ENCODE data around the gene FMN2. TPM values are rescaled to one million over a fixed set of nuclear protein-coding genes. Genes with fewer than 3 reads are reported as not detected.

FMN2 gene
- total RNA-seq, 1 donor from 2014 or later, result 1.7 TPM

GRCh38 chr1:240126821-240127220 is 35.1 kb downstream of the FMN2 start:
- H3K27me3 Mint-ChIP-seq (ENCODE audit: insufficient read depth, low read depth), result no peaks in the 10 kb centered on the region
- Histone ChIP-seq H3K9me3 (ENCODE audit: low read depth) (no peaks in the 10 kb centered on the region), H3K4me2 (no peak overlapping the region), H3K27me3 (no peaks in the 10 kb centered on the region), H3K27ac (no peak overlapping the region), H3K79me2 (ENCODE audit: low read depth) (no peaks in the 10 kb centered on the region), H2AFZ (replicated peaks) (no peak overlapping the region), H3K36me3 (no peaks in the 10 kb centered on the region), H3F3A (ENCODE audit: low read depth) (no peaks in the 10 kb centered on the region), H3K9ac (no peak overlapping the region), H3K4me3 (no peak overlapping the region), H3K4me1 (no peaks in the 10 kb centered on the region), H4K20me1 (ENCODE audit: low read depth) (no peaks in the 10 kb centered on the region)
- TF ChIP-seq CTCF (IDR thresholded peaks at IDR 0.05), result no peak
- TF ChIP-seq EZH2phosphoT487 (IDR thresholded peaks at IDR 0.05), result no peak
- no peak for TF ChIP-seq EZH2 (IDR thresholded peaks at IDR 0.05)
- no peak overlapping the region for H3K4me3 Mint-ChIP-seq
- H3K36me3 Mint-ChIP-seq, result peaks cover 8% of the 10 kb centered on the region
- no peak for DNase-seq (ENCODE audit: low spot score)
- H3K4me1 Mint-ChIP-seq, result peaks cover 8% of the 10 kb centered on the region
- H3K9me3 Mint-ChIP-seq, result no peaks in the 10 kb centered on the region
- H3K27ac Mint-ChIP-seq, result no peak overlapping the region

- no peaks in the 10 kb centered on the region for H3K79me2 ChIP-seq (ENCODE audit: low read depth)
- TF ChIP-seq EZH2phosphoT487 (IDR thresholded peaks at IDR 0.05), result no peak
- no peak for TF ChIP-seq EZH2 (IDR thresholded peaks at IDR 0.05)
- no peak for TF ChIP-seq CTCF (IDR thresholded peaks at IDR 0.05)
- no peaks in the 10 kb centered on the region for H4K20me1 ChIP-seq (ENCODE audit: low read depth)
- no peaks in the 10 kb centered on the region for H3K27me3 Mint-ChIP-seq (ENCODE audit: insufficient read depth, low read depth)
- H3K9me3 ChIP-seq (ENCODE audit: low read depth), result no peaks in the 10 kb centered on the region
- H3K4me1 Mint-ChIP-seq, result peaks cover 2% of the 10 kb centered on the region
- H3K4me3 ChIP-seq, result no peak overlapping the region
- H3K27ac Mint-ChIP-seq, result no peak overlapping the region
- H3K9me3 Mint-ChIP-seq, result no peaks in the 10 kb centered on the region
- no peak overlapping the region for H2AFZ ChIP-seq (replicated peaks)
- no peaks in the 10 kb centered on the region for H3K4me1 ChIP-seq
- no peaks in the 10 kb centered on the region for H3K27me3 ChIP-seq
- no peak overlapping the region for H3K27ac ChIP-seq
- H3F3A ChIP-seq (ENCODE audit: low read depth), result no peaks in the 10 kb centered on the region
- H3K4me2 ChIP-seq, result no peak overlapping the region
- no peak for DNase-seq (ENCODE audit: low spot score)
- H3K36me3 ChIP-seq, result no peaks in the 10 kb centered on the region
- peaks cover 8% of the 10 kb centered on the region for H3K36me3 Mint-ChIP-seq
- no peak overlapping the region for H3K9ac ChIP-seq
- H3K4me3 Mint-ChIP-seq, result no peak overlapping the region
These were observed 36.7 kb downstream of the FMN2 start for GRCh38 chr1:240128366-240128765.

GRCh38 chr1:240134113-240134512 is 42.4 kb downstream of the FMN2 start:
- Mint-ChIP-seq H3K27ac (no peak overlapping the region), H3K36me3 (peaks cover 5% of the 10 kb centered on the region), H3K4me1 (peaks cover 3% of the 10 kb centered on the region), H3K9me3 (no peaks in the 10 kb centered on the region), H3K27me3 (ENCODE audit: insufficient read depth, low read depth) (no peaks in the 10 kb centered on the region), H3K4me3 (no peak overlapping the region)
- no peak for TF ChIP-seq CTCF (IDR thresholded peaks at IDR 0.05)
- no peak for TF ChIP-seq EZH2phosphoT487 (IDR thresholded peaks at IDR 0.05)
- no peak for TF ChIP-seq EZH2 (IDR thresholded peaks at IDR 0.05)
- Histone ChIP-seq H3K79me2 (ENCODE audit: low read depth) (no peaks in the 10 kb centered on the region), H2AFZ (replicated peaks) (no peak overlapping the region), H3K27me3 (no peaks in the 10 kb centered on the region), H4K20me1 (ENCODE audit: low read depth) (no peaks in the 10 kb centered on the region), H3K4me3 (no peak overlapping the region), H3K9me3 (ENCODE audit: low read depth) (no peaks in the 10 kb centered on the region), H3K9ac (no peak overlapping the region), H3F3A (ENCODE audit: low read depth) (no peaks in the 10 kb centered on the region), H3K4me1 (peaks cover 4% of the 10 kb centered on the region), H3K4me2 (no peak overlapping the region), H3K27ac (no peak overlapping the region), H3K36me3 (no peaks in the 10 kb centered on the region)
- no peak for DNase-seq (ENCODE audit: low spot score)
